Cardiac septum (tissue), 1 donor: ENCODE data around the gene HDAC10. TPM values are rescaled to one million over a fixed set of nuclear protein-coding genes. Genes with fewer than 3 reads are reported as not detected.
"Not testable (repeated sequence)": the region's sequence is repeated elsewhere in the genome, so short reads cannot be mapped to it uniquely, and the experiment has no call there.

ENCODE experiments used
- DNase-seq: peaks from one replicate; pipeline ENCODE4 v3.0.0-alpha.2; 2020; ENCODE audit warnings: low spot score
- intact Hi-C: fragments of 100-400 bp; cut with DNase I; formaldehyde crosslinking; loops from one replicate; pipeline ENCODE4 v1.14.0; 2022
- total RNA-seq: library from RNA; stranded (reverse); fragmentation: NEBNext Ultra II Directional; extraction: Animal tissue kit (Norgen Biotek cat#: 25700); gene quantifications from one replicate; pipeline ENCODE4 v1.2.1, GENCODE V29; 2021
- donor health status: DM: no; HTN: no; CAD: no.

Gene HDAC10
- total RNA-seq, 1 donor from 2014 or later: 13.1 TPM

DNA sequence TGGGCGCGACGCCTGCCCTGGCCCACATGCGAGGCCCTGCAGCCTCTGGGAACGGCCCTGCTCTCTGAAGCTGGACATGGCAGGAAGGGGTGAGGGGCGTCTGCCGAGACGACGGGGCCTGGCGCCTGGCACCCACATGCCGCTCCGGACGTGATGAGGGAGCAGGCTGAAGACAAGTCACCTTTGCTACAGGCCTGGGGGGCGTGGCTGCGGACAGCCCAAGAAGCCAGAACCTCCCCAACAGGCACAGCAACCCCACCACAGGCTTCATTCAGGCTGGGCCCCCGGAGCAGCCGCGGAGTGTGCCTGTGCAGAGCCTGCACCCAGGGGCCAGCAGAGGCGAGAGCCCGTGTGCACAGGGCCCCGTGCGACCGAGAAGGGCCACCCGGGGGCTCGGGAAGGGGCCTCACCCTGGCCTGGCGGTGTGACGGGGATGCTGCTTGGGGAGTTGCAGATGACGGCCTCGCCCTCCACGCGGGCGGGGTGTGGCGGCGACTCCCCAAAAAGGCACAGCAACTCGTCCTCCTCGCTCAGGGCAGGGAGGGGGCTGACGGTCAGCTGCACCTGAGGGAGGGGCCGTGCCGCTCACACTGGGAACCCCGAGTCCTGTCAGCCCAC, 35.7 kb upstream of the HDAC10 start:
- DNase-seq: no peak
- intact Hi-C loops: no loop called here

DNA sequence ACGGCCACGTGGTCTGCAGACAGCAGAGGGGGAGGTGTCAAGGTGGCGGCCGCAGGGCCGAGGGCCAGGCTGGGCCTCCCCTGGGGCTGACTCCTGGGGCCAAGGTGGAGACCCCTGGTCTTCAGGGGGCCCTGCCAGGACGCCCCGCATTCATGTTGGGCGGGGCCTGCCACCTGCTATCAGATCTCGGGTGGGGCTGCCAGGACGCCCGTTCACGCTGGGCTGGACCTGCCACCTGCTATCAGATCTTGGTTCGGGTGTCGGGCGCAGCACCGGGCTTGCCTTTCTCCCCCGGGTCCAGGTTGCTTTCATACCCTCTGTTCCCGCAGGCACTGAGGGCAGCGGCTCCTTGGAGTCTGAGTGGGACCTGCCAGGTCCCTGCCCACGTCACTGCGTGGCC, 35.2 kb upstream of the HDAC10 start:
- intact Hi-C loops: no loop called here
- DNase-seq: no peak

DNA sequence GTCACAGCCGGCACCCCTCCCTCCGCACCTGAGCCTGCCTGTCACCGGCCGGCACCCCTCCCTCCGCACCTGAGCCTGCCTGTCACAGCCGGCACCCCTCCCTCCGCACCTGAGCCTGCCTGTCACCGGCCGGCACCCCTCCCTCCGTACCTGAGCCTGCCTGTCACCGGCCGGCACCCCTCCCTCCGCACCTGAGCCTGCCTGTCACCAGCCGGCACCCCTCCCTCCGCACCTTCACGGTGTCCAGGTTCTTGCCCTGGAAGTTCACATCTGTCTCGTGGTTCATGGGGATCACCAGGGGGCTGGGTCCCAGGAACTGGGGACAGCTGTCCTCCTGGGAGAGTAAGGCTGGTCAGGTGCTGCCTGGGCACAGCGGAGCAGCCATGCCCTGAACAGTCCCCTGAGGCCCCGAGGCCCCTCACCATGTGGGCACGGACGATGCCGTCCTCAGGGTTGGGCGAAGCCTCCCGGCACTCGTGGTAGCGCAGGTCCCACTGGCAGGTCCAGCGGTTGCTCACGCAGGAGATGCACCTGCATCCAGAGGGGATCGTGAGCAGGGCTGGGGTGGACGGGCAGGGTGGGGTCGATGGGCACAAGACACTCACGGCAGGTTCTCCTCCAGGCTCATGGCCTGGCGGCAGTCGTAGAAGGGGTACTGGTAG, 34.6 kb upstream of the HDAC10 start:
- no peak for DNase-seq
- intact Hi-C loops: no loop called here

DNA sequence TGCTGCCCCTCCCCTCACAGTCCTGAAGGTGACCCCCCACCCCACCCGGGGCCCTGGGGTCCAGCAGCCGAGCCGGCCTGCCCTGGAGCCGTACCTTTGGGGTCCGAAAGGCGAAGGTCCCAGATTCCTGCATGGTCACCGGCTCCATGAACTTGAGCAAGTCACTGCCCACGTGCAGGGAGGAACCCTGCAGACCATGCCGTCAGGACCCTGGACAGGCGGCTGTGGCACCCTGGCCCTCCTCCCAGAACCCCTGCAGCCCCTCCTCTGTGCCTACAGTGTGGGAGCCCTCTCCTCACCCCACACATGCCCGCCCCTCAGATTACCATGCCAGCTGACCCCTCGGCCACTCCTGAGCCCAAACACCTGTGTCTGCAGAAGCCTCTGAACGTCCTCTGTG, 33.4 kb upstream of the HDAC10 start:
- no peak for DNase-seq
- intact Hi-C loops: no loop called here

DNA sequence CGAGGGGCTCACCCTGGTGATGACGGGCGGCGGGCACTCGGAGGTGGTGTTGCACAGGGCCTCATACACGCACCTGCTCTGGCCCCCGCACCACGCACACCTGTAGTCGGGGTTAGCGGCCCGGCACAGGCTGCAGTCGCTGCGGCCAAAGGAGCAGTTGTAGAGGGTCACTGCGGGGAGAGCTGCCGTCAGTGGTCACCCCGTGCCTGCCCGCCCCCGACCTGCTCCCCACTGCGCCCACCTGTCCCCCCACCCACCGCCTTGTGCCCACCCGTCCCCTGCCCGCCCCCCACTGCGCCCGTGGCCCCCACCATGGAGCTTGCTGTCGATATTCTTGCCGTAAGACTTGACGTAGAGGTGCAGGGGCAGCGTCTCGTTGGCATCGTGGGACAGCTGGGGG, 32.8 kb upstream of the HDAC10 start:
- no peak for DNase-seq
- intact Hi-C loops: no loop called here

DNA sequence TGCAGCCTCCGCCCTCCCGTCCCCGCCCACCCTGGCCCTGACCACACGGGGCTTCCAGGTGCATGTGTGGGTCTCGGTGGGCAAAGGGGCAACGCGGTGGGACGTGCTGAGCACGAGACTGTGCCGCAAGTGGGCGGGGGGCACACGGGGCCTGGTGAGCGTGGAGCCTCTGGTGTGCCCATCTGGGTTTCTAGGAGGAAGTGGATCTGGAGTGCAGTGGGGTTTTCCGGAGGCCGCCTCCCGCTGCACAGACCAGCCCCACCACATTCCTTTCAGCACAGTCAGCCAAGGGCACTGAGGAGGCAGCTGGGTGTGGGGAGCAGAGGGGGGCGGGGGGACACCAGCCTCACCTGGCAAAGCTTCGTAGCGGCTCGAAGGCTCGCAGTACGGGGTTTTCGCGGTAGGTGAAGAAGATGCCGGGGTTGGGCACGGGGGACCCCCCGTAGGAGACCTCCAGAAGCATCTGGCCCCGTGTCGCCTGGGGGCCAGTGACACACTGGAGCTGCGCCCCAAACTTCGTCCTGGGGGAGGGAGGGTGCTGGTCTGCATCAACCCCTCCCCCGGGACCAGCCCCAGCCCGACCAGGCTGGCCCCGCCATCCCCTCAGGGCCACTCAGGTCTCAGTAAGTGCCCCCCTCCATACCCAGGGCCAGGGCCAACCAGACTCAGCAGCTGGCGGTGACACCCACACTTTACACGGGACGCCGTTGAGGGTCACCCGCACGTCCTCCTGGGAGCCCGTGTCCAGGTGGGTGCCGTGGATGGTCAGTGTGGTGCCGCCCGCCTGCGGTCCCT, 31.5 kb upstream of the HDAC10 start:
- intact Hi-C loops: no loop called here
- DNase-seq: no peak

DNA sequence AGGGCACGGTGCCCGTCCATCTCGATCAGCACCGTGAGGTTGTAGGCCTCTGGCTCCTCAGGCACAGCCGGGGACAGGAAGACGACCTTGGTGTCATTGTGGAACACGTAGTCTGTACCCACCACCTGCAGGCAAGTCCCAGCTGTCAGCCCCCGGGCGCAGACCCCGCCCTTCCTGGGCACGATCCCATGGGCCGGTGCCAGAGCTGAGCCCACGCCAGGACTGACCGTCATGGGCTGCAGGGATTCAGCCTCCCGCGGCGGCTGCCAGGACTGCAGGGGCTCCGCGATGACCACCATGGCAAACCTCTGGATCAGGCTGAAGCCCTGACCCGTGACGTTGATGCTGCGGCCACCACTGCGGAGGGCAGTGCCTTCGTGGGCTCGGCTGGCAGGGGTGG, 30.9 kb upstream of the HDAC10 start:
- intact Hi-C loops: no loop called here
- no peak for DNase-seq

DNA sequence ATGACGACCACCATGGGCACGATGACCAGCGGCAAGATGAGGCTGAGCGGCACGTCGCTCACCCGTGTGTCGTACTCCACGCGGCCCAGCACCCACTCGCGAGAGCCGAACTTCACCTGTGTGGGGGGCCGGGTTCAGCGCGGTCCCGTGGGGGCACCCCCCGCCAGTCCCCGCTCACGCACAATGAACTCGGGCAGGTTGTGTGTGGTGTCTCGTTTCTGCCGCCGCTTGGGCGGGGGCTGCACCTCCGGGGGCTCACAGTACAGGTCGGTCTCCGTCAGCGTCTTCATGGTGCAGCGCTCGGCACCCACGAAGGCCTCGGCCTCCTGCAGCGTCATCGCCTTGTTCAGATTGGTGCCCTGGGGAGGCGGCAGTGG, 30.3 kb upstream of the HDAC10 start:
- intact Hi-C loops: no loop called here

DNA sequence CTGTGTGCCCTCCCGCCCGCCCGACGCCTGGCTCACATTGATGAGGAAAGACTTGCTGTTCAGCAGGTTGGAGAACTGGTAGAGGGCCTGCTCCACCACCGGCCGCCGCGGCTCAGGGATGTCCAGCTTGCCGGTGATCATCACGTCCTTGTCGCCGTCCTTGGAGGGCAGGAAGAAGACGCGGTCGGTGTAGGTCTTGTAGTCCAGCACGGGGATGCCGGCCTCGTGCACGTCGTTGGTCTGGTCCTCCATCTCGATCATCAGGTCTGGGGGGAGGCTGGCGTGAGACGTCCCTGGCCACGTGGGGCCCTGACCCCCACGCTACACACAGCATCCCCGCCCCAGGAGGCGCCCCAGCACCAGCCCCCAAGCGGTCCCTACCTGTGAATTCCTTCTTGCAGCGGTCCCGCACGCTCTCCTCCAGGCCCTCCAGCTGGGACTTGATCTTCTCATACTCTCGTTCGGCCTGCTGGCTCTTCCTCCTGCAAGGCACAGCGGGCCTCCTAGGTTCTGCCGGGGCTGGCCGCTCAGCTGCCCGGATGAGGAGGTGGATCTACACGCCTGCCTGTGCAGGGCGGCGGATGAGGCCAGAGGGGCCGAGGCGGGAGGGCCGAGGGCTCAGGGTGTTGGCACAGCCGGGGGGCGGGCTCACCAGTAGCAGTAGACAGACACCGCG, 29.8 kb upstream of the HDAC10 start:
- no peak for DNase-seq
- intact Hi-C loops: no loop called here

More for the DNA sequence above, 30.3 kb upstream of the HDAC10 start:
- DNase-seq: no peak

DNA sequence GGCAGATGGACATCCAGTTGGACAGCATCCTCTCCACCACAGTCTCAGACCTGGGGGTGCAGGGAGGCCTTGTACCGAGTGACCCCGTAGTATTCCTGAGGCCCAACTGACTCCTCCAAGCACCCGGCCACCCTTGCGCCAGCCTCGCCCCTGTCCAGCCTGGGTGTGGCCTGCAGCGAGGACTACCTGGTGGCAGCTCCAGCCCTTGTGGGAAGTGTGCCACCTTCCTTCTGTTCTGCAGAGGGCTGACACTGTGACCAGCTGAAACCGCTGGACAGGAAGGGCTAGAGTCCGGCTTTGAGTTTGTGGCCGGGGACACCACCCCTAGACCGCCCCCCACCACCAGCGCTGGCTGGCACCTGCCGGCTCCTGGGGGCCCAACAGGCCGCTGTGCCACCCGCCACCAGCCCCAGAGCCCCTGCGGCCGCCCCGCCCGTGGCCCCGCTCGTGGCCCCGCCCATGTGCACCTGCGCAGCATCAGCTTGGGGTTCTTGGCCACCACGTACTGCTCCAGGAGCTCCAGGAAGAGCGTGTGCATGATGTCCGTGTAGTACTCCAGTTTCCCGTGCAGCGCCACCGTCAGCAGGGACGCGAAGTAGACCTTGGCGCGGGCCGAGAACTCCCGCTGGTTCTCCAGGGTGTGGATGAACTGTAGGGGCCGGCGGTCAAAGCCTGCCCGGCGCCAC, 29.1 kb upstream of the HDAC10 start:
- intact Hi-C loops: no loop called here
- DNase-seq: no peak

DNA sequence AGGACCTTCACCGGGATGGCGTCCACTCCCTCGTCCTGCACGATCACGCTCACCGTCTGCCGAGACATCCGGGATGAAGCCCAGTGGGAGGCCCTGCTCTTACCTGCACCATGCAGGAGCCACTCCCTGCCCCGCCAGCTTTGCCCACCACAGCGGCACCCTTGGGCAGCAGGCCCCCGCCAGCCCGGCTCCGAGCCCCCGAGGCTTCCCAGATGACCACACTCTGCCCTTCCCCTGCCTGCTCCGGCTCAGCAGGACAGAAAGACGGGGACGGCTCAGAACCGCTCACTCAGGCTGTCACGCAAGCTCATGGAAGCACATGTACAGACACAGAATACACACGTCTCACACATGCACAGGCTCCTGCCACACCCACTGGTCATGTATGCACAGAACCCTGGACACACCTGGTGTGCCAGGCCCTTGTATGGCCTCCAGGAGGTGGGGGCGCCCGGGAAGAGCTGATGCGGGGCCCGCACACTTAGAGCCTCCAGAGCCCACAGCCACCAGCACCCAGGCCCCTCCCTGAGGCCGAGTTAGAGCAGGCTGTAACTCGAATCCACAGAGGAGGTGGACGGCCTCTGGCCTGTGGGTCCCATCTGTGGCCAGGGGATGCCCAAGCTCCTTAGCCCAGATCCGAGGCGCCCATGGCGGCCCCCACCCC, 28.0 kb upstream of the HDAC10 start:
- intact Hi-C loops: no loop called here
- DNase-seq: no peak

DNA sequence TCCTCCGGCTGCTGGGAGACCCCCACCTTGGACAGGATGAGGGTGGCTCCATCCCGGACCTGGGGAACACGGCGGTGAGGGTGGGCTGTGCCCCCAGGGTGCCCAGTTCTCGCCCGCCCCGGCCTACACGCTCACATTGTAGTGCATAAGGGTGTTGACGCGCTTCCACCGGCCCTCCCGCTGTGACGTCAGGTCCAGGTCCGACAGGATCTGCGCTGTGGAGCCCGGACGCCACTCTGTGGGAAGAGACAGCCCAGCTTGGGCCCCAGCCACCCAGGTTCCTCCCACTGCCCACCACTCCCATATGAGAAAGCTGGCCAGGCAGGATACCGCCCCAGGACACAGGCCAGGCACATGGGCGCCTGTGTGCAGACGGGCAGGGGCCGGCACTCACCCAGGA, 27.4 kb upstream of the HDAC10 start:
- intact Hi-C loops: no loop called here
- DNase-seq: no peak

DNA sequence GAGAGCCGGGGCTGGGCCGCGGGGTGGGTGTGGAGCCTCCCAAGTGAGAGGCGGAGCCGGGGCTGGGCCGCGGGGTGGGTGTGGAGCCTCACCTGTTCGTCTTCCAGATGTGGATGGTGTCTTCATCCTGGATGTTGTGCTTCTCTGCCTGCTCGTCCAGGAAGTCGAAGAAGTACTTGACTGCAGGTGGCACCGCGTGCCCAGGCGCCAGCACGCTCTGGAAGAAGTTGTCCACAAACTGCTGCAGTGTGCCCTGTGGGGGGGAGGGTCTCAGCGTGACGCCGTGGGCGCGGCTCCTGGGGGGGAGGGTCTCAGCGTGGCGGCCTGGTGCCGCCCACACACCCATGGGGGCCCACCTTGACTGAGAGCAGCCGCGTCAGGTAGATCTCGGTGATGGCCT, 26.7 kb upstream of the HDAC10 start:
- intact Hi-C loops: no loop called here
- no peak for DNase-seq

DNA sequence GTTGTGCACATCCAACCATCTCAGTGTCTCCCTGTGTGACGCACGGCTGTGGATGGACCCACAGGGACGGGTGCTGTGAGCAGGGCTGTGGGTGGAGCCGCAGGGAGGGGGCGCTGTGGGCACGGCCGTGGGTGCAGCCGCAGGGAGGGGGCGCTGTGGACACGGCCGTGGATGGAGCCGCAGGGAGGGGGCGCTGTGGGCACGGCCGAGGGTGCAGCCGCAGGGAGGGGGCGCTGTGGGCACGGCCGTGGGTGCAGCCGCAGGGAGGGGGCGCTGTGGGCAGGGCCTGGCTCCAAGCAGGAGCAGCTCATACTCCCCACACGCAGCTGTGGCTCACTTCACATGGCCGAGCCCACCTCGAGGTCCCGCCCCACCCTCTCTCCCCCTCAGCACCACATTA, 25.1 kb upstream of the HDAC10 start:
- DNase-seq: peak; percentile 87
- intact Hi-C loops: loop anchor here (1.0 kb wide), 2 partner anchors 51 to 66 kb away; partner anchors contain the start of gene DENND6B

DNA sequence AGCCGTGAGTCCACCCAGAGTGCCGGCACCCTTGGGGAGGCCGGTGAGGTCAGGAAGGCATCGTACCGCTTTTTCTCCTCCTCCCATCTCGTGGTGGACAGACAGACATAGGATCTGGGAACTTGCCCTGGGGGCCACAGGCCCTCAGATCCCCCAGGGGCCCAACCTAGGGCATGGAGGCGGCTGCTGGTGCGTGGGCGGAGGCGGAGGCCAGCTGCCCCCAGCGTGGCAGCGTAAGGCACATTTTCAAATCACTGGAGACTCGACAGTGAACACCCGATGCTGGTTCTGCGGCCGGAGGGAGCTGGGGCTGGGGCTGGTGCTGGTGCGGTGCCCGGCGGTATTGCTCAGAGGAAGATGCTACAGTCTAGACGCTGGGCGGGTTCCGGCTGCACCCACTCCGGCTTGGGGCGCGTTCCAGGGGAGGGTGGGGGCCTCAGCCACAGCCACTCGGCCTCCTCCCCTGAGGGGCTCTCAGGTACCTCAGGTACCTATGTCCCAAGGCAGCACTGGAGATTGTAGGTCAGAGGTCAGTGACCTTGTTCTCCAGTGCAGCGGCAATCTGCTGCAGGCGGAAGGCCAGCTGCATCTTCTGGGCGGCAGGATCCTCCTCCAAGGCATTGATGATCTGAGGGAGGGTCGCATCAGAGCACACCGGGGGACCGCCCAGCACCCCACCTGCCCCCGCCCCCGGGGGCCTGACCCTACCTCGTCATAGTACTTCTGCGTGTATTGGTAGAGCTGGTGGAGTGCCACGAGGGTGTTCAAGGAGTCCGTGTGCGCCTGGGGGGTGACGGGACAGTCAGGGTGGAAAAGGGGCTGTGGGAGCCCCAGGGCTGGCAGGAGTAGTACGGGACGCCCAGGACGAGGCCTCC, 24.4 kb upstream of the HDAC10 start:
- intact Hi-C loops: loop anchor here (1.0 kb wide), 2 partner anchors 52 to 67 kb away; partner anchors contain the start of gene DENND6B
- DNase-seq: no peak

DNA sequence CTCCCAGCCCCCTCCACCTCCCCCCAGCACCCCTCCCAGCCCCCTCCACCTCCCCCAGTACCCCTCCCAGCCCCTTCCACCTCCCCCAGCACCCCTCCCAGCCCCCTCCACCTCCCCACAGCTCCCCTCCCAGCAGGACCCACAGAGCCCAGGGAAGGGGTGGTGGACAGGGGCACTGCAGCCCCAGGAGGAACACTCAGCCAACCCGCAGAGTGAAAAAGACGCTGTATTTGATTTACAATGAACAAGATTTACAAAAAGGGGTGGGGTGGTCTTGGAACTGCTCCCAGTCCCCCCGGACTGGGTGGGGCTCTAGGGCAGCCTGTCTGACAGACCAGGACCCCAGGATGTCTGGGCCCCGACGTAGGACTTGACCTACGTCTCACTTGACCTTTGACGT, 23.7 kb upstream of the HDAC10 start:
- no peak for DNase-seq
- intact Hi-C loops: loop anchor here (5.0 kb wide), 1 partner anchor 33 kb away; the partner anchor contains the start of gene PLXNB2

DNA sequence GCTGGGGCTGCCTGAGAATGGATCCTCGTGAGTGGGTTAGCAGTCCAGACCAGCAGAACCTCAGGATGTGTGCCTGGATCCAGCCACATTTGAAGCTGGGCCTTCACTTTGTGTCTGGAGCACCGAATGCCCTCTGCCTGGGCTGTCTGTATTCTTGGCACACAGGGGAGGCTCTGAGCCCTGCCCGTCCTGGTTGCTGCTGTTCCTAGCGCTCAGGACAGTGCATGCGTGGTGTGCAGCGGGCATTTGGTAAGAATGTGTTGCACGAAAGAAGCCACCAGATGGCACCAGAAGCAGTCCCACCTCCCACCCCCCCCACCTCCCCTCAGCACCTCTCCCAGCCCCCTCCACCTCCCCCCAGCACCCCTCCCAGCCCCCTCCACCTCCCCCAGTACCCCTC, 23.2 kb upstream of the HDAC10 start:
- intact Hi-C loops: loop anchor here (5.0 kb wide), 1 partner anchor 33 kb away; the partner anchor contains the start of gene PLXNB2
- DNase-seq: no peak

DNA sequence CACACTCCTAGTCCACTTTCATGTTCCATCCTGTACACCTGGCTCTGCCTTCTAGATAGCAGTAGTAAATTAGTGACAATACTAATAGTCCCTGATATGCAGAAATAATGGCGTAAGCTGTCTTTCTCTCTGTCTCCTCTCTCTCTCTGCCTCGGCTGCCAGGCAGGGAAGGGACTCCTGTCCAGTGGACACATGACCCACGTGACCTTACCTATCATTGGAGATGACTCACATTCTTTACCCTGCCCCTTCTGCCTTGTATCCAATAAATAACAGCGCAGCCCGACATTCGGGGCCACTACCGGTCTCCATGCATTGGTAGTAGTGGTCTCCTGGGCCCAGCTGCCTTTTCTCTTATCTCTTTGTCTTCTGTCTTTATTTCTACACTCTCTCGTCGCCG, 22.7 kb upstream of the HDAC10 start:
- DNase-seq: not testable (repeated sequence)
- intact Hi-C loops: loop anchor here (5.0 kb wide), 1 partner anchor 34 kb away; the partner anchor contains the start of gene PLXNB2
